Sigmoid colon (tissue), 4 donors: Measurements from ENCODE around the gene FOXN3.

Source experiments
- CTCF ChIP-seq, 4 experiments: fragments of 450-650 bp in 3 of 4; fragments of 200-600 bp in 1 of 4; IDR thresholded peaks; one replicate each; pipeline ENCODE4 v1.5.1; 2016 to 2019; ENCODE audit warnings: antibody characterized with exemption in 4 of 4, mild to moderate bottlenecking in 3 of 4, moderate library complexity in 2 of 4
- EP300 ChIP-seq, 4 donors: sonication (generic); formaldehyde crosslinking; IDR thresholded peaks; one replicate each; pipeline ENCODE4 v1.6.1; 2017; ENCODE audit warnings: antibody characterized with exemption in 4 of 4
- POLR2A ChIP-seq, 2 donors: fragments of 450-650 bp; IDR thresholded peaks; one replicate each; pipeline ENCODE4 v1.6.1; 2016; ENCODE audit warnings: antibody characterized with exemption in 2 of 2, mild to moderate bottlenecking in 2 of 2, moderate library complexity in 2 of 2

GRCh38 chr14:89411976-89412375, 5.1 kb downstream of the FOXN3 start:
- no peak for TF ChIP-seq CTCF (IDR thresholded peaks at IDR 0.05)
- TF ChIP-seq POLR2A (IDR thresholded peaks at IDR 0.05), result no peak
- no peak for TF ChIP-seq EP300 (IDR thresholded peaks at IDR 0.05)
